Adipocyte (in vitro differentiated cells): ENCODE results near the gene CHIT1.
A peak's percentile ranks its signal among the peaks of the same experiment; 100 is the strongest.

Experiments
- DNase-seq: peaks from one replicate; pipeline ENCODE4 v3.0.0-alpha.2; 2015; ENCODE audit warnings: low read depth
- H3K27me3 ChIP-seq: replicated peaks from 2 replicates; pipeline ENCODE4 v1.7.0; 2013; ENCODE audit warnings: mild to moderate bottlenecking, low read length, moderate library complexity; ENCODE audit not compliant: control insufficient read depth, insufficient read depth
- H3K36me3 ChIP-seq: 2 replicates; pipeline ENCODE4 v1.7.0; 2013; ENCODE audit warnings: low read length, mild to moderate bottlenecking, moderate library complexity; ENCODE audit not compliant: control insufficient read depth, insufficient read depth, severe bottlenecking
- H3K4me1 ChIP-seq: 2 replicates; pipeline ENCODE4 v1.7.0; 2013; ENCODE audit warnings: mild to moderate bottlenecking, low read length, moderate library complexity; ENCODE audit not compliant: control insufficient read depth, insufficient read depth
- H3K4me3 ChIP-seq: 2 replicates; pipeline ENCODE4 v1.7.0; 2013; ENCODE audit warnings: mild to moderate bottlenecking, low read length, moderate library complexity
- H3K9ac ChIP-seq: 2 replicates; pipeline ENCODE4 v1.7.0; 2013; ENCODE audit warnings: mild to moderate bottlenecking, low read length, moderate library complexity
- H3K9me3 ChIP-seq: 2 replicates; pipeline ENCODE4 v1.7.0; 2013; ENCODE audit warnings: mild to moderate bottlenecking, low read length, moderate library complexity; ENCODE audit not compliant: control insufficient read depth

Gene CHIT1

GRCh38 chr1:203213126-203213525 lies 16.3 kb downstream of the CHIT1 start:
- no peak for DNase-seq
- Histone ChIP-seq H3K36me3 (no peaks in the 10 kb centered on the region), H3K4me1 (peaks cover 5% of the 10 kb centered on the region), H3K9me3 (no peaks in the 10 kb centered on the region), H3K4me3 (no peak overlapping the region), H3K9ac (no peak overlapping the region), H3K27me3 (peaks cover 17% of the 10 kb centered on the region)

GRCh38 chr1:203211812-203212211 lies 17.7 kb downstream of the CHIT1 start:
- Histone ChIP-seq H3K9me3 (no peaks in the 10 kb centered on the region), H3K4me3 (no peak overlapping the region), H3K9ac (no peak overlapping the region)

DNA sequence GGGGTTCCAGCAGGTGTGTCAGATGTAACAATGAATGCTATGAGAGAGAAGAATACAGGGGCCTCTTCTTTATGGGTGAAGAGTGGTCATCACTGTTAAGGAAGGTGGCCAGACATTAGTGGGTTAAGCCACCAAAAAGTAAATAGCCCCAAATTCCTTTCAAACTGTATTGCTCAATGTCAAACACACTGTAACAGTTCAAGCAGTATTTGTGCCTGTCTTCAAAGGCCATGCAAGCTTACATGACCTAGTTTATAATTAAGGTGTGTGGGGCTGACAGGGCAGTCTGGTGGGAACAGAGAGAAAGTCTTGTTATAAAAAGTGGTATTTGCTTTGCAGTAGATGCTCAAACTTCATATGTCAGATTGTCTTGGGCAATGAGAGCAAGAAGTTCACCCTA lies 18.5 kb downstream of the CHIT1 start:
- Histone ChIP-seq H3K4me1 (peaks cover 5% of the 10 kb centered on the region), H3K27me3 (no peaks in the 10 kb centered on the region), H3K36me3 (no peaks in the 10 kb centered on the region), H3K9ac (no peak overlapping the region), H3K4me3 (no peak overlapping the region), H3K9me3 (no peaks in the 10 kb centered on the region)
- peak; percentile 24 for DNase-seq

More at GRCh38 chr1:203211812-203212211, 17.7 kb downstream of the CHIT1 start:
- Histone ChIP-seq H3K36me3 (no peaks in the 10 kb centered on the region), H3K27me3 (peaks cover 5% of the 10 kb centered on the region), H3K4me1 (peaks cover 5% of the 10 kb centered on the region)
- DNase-seq: no peak

- no peak for DNase-seq
- Histone ChIP-seq H3K4me1 (peaks cover 5% of the 10 kb centered on the region), H3K4me3 (no peak overlapping the region), H3K27me3 (no peaks in the 10 kb centered on the region), H3K9ac (no peak overlapping the region), H3K9me3 (no peaks in the 10 kb centered on the region), H3K36me3 (no peaks in the 10 kb centered on the region)
Observed at GRCh38 chr1:203210350-203210749, 19.1 kb downstream of the CHIT1 start.

- H3K9me3 ChIP-seq: no peaks in the 10 kb centered on the region
- DNase-seq: no peak
- peaks cover 16% of the 10 kb centered on the region for H3K4me1 ChIP-seq
Observed at GRCh38 chr1:203208181-203208580, 21.3 kb downstream of the CHIT1 start.

DNA sequence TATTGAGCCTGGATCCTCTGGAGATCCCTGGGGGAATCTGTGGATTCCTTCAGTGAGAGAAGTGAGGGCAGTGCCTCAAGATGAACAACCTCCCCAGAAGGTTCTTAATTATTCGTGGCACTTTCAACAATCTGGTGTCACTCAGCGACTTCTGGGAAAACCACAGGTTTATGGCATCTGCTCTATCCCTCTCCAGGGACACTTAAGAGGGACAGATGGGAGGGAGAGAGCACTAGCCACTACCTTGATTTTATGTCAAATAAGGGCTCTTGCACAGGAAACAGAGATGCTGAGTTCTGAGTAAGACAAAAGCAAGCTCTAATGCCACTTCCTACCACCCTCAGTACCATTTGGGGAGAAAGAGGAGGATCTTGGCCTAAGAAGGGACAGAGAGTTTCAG lies 21.7 kb downstream of the CHIT1 start:
- no peaks in the 10 kb centered on the region for H3K27me3 ChIP-seq
- DNase-seq: no peak
- no peak overlapping the region for H3K4me3 ChIP-seq
- no peaks in the 10 kb centered on the region for H3K9me3 ChIP-seq
- H3K36me3 ChIP-seq: no peaks in the 10 kb centered on the region
- H3K4me1 ChIP-seq: peaks cover 20% of the 10 kb centered on the region
- no peak overlapping the region for H3K9ac ChIP-seq

More at GRCh38 chr1:203208181-203208580, 21.3 kb downstream of the CHIT1 start:
- H3K27me3 ChIP-seq: no peaks in the 10 kb centered on the region
- H3K9ac ChIP-seq: no peak overlapping the region
- H3K36me3 ChIP-seq: no peaks in the 10 kb centered on the region
- no peak overlapping the region for H3K4me3 ChIP-seq

- H3K9me3 ChIP-seq: no peaks in the 10 kb centered on the region
- H3K9ac ChIP-seq: no peak overlapping the region
- H3K27me3 ChIP-seq: no peaks in the 10 kb centered on the region
- peaks cover 34% of the 10 kb centered on the region for H3K4me1 ChIP-seq
- no peak for DNase-seq
- no peaks in the 10 kb centered on the region for H3K36me3 ChIP-seq
- no peak overlapping the region for H3K4me3 ChIP-seq
Observed at GRCh38 chr1:203206129-203206687, 23.3 kb downstream of the CHIT1 start.

GRCh38 chr1:203204756-203205155 lies 24.7 kb downstream of the CHIT1 start:
- no peaks in the 10 kb centered on the region for H3K9me3 ChIP-seq
- no peaks in the 10 kb centered on the region for H3K36me3 ChIP-seq
- no peak overlapping the region for H3K9ac ChIP-seq
- H3K27me3 ChIP-seq: no peaks in the 10 kb centered on the region
- no peak for DNase-seq
- H3K4me1 ChIP-seq: peaks cover 43% of the 10 kb centered on the region
- no peak overlapping the region for H3K4me3 ChIP-seq

GRCh38 chr1:203202431-203203245 lies 26.8 kb downstream of the CHIT1 start:
- Histone ChIP-seq H3K9me3 (no peaks in the 10 kb centered on the region), H3K27me3 (no peaks in the 10 kb centered on the region), H3K4me1 (peaks cover 64% of the 10 kb centered on the region), H3K9ac (peak overlapping the region; percentile 81), H3K4me3 (peak overlapping the region; percentile 12), H3K36me3 (no peaks in the 10 kb centered on the region)
- peak; percentile 93 for DNase-seq

- Histone ChIP-seq H3K36me3 (no peaks in the 10 kb centered on the region), H3K9me3 (no peaks in the 10 kb centered on the region), H3K4me1 (peaks cover 74% of the 10 kb centered on the region), H3K4me3 (no peak overlapping the region), H3K9ac (peak overlapping the region; percentile 27), H3K27me3 (no peaks in the 10 kb centered on the region)
- no peak for DNase-seq
Observed at GRCh38 chr1:203201516-203202205, 27.8 kb downstream of the CHIT1 start.

DNA sequence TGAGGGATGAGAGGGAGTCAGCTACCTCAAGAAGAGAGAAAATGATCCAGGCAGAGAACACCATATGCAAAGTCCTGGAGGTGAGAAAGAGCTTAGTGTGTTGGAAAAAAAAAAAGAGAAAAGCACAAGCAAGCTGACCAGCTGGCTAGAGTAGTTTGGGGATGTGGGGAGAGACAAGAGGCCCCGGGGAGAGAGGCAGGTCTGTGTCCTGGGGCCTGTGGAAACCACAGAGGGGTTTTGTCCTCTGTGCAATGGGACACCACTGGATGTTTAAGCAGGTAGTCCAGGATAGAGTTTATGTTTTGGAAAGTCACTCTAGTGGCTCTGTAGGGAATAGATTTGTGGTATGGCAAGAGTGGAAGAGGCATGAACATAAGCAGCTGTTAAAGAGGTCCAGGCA lies 28.6 kb downstream of the CHIT1 start:
- Histone ChIP-seq H3K9ac (peak overlapping the region; percentile 70), H3K4me1 (peaks cover 81% of the 10 kb centered on the region)
- no peak for DNase-seq

More for the DNA sequence above, 28.6 kb downstream of the CHIT1 start:
- H3K36me3 ChIP-seq: no peaks in the 10 kb centered on the region
- peak overlapping the region; percentile 40 for H3K4me3 ChIP-seq
- H3K27me3 ChIP-seq: no peaks in the 10 kb centered on the region
- no peaks in the 10 kb centered on the region for H3K9me3 ChIP-seq
